Thymus (tissue), 14 donors: ENCODE data around the gene TIMM29. TPM values are rescaled to one million over a fixed set of nuclear protein-coding genes. Genes with fewer than 3 reads are reported as not detected.

Experiments used
- DNase-seq, 9 donors: peaks; one replicate each; pipeline ENCODE4 v3.0.0-alpha.2; 2013; ENCODE audit warnings: low spot score in 9 of 9, low read depth in 6 of 9, missing footprints in 1 of 9
- H3K27ac ChIP-seq, 2 donors: one replicate each; pipeline ENCODE4 v1.5.1; 2013; ENCODE audit warnings: control low read depth in 1 of 2, low read depth in 1 of 2, low read length in 1 of 2, mild to moderate bottlenecking in 1 of 2, moderate library complexity in 1 of 2
- H3K27me3 ChIP-seq, 2 donors: one replicate each; pipeline ENCODE4 v1.5.1; 2013; ENCODE audit warnings: low read length in 1 of 2; ENCODE audit not compliant: control insufficient read depth in 2 of 2, insufficient read depth in 1 of 2
- H3K36me3 ChIP-seq, 2 donors: one replicate each; pipeline ENCODE4 v1.5.1; 2013; ENCODE audit warnings: low read length in 1 of 2, mild to moderate bottlenecking in 1 of 2, moderate library complexity in 1 of 2; ENCODE audit not compliant: control insufficient read depth in 2 of 2, insufficient read depth in 2 of 2
- H3K4me1 ChIP-seq, 2 donors: one replicate each; pipeline ENCODE4 v1.5.1; 2013; ENCODE audit warnings: low read length in 2 of 2; ENCODE audit not compliant: control insufficient read depth in 2 of 2, insufficient read depth in 2 of 2
- H3K4me3 ChIP-seq, 2 donors: one replicate each; pipeline ENCODE4 v1.5.1; 2013; ENCODE audit warnings: low read length in 2 of 2, control low read depth in 1 of 2, mild to moderate bottlenecking in 1 of 2
- H3K9me3 ChIP-seq, 2 donors: one replicate each; pipeline ENCODE4 v1.5.1; 2013; ENCODE audit warnings: low read length in 1 of 2, mild to moderate bottlenecking in 1 of 2; ENCODE audit not compliant: control insufficient read depth in 2 of 2, insufficient read depth in 1 of 2
- WGBS: extraction: QIAGEN DNeasy Blood & Tissue Kit; methylation state at CpG from one replicate; pipeline ENCODE4 v1.1.7; 2013; 5-methylcytosine and 5-hydroxymethylcytosine counted together
- long read RNA-seq, 10 donors: transcript quantifications; one replicate each; lab custom pipeline, GENCODE V29; 2026
- polyA plus RNA-seq: library from polyadenylated mRNA; stranded (reverse); fragments of 200-250 nt; gene quantifications from one replicate; pipeline ENCODE4 v1.2.3, GENCODE V29; 2013
- total RNA-seq: library from RNA; stranded (reverse); fragments of 120-200 nt; gene quantifications from one replicate; pipeline ENCODE4 v1.2.4, GENCODE V29; 2013
- donor health status: healthy.

Gene TIMM29
- total RNA-seq (23.6 TPM), polyA plus RNA-seq (24.0 TPM)
- long read RNA-seq, donor 1, partial matches to known transcripts = 0 of 1 reads
- long read RNA-seq, donor 1, other reads (novel, unspliced or antisense) = 0 of 1 reads
- long read RNA-seq, donor 2, transcript TIMM29-201 (2 exons, 1,425 nt) = major isoform, 16 of 16 reads
- long read RNA-seq, donor 2, partial matches to known transcripts = 0 of 16 reads
- long read RNA-seq, donor 2, other reads (novel, unspliced or antisense) = 0 of 16 reads
- long read RNA-seq, donor 3, transcript TIMM29-201 (2 exons, 1,425 nt) = major isoform, 8 of 8 reads
- long read RNA-seq, donor 3, partial matches to known transcripts = 0 of 8 reads
- long read RNA-seq, donor 3, other reads (novel, unspliced or antisense) = 0 of 8 reads
- long read RNA-seq, donor 4, transcript TIMM29-201 (2 exons, 1,425 nt) = major isoform, 5 of 5 reads
- long read RNA-seq, donor 4, partial matches to known transcripts = 0 of 5 reads
- long read RNA-seq, donor 4, other reads (novel, unspliced or antisense) = 0 of 5 reads
- long read RNA-seq, donor 5, transcript TIMM29-201 (2 exons, 1,425 nt) = major isoform, 8 of 24 reads
- long read RNA-seq, donor 5, partial matches to known transcripts = 16 of 24 reads
- long read RNA-seq, donor 5, other reads (novel, unspliced or antisense) = 0 of 24 reads
- long read RNA-seq, donor 6, partial matches to known transcripts = 0 of 4 reads
- long read RNA-seq, donor 6, other reads (novel, unspliced or antisense) = 0 of 4 reads
- long read RNA-seq, donor 7, transcript TIMM29-201 (2 exons, 1,425 nt) = major isoform, 8 of 8 reads
- long read RNA-seq, donor 7, partial matches to known transcripts = 0 of 8 reads
- long read RNA-seq, donor 7, other reads (novel, unspliced or antisense) = 0 of 8 reads
- long read RNA-seq, donor 8, transcript TIMM29-201 (2 exons, 1,425 nt) = major isoform, 5 of 5 reads
- long read RNA-seq, donor 8, partial matches to known transcripts = 0 of 5 reads
- long read RNA-seq, donor 8, other reads (novel, unspliced or antisense) = 0 of 5 reads
- long read RNA-seq, donor 9, transcript TIMM29-201 (2 exons, 1,425 nt) = major isoform, 6 of 6 reads
- long read RNA-seq, donor 9, partial matches to known transcripts = 0 of 6 reads
- long read RNA-seq, donor 9, other reads (novel, unspliced or antisense) = 0 of 6 reads
- long read RNA-seq, donor 10, transcript TIMM29-201 (2 exons, 1,425 nt) = major isoform, 5 of 5 reads
- long read RNA-seq, donor 10, partial matches to known transcripts = 0 of 5 reads
- long read RNA-seq, donor 10, other reads (novel, unspliced or antisense) = 0 of 5 reads

DNA sequence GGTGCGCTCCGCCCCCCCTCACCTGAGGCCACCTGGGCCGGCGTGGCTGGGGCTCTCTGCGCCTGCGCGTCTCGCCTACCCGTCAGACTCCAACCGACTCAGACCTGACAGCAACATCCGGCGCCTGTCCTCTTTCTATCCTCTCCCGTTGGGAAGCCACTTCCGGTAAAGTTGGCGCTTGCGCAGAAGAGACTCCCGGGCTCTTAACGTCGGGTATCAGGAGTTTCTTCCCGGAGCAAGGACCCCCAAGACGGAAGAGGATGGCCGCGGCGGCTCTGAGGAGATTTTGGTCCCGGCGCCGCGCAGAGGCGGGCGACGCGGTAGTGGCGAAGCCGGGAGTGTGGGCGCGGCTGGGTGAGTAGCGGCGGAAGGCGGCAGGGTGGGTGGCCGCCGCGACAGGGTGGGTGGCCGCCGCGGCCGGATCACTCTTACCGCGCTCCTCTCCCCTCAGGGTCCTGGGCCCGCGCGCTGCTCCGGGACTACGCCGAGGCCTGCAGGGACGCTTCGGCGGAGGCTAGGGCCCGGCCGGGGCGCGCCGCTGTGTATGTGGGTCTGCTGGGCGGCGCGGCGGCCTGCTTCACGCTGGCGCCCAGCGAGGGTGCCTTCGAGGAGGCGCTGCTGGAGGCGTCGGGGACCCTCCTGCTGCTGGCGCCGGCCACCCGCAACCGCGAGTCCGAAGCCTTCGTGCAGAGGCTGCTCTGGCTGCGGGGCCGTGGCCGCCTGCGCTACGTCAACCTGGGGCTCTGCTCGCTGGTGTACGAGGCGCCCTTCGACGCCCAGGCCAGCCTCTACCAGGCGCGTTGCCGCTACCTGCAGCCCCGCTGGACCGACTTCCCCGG is at the start of gene TIMM29, which contains the start of gene YIPF2:
TIMM29 (plus strand) TSS at position 249 of the 839 bp plus-strand sequence; CDS start at position 261, 12 bp downstream.
YIPF2 (minus strand) TSS at position 77 of the 839 bp plus-strand sequence. CDS start 229 bp downstream, outside the sequence.
- peaks cover 32 to 38% of the 10 kb centered on the region in 2 donors for H3K36me3 ChIP-seq

DNA sequence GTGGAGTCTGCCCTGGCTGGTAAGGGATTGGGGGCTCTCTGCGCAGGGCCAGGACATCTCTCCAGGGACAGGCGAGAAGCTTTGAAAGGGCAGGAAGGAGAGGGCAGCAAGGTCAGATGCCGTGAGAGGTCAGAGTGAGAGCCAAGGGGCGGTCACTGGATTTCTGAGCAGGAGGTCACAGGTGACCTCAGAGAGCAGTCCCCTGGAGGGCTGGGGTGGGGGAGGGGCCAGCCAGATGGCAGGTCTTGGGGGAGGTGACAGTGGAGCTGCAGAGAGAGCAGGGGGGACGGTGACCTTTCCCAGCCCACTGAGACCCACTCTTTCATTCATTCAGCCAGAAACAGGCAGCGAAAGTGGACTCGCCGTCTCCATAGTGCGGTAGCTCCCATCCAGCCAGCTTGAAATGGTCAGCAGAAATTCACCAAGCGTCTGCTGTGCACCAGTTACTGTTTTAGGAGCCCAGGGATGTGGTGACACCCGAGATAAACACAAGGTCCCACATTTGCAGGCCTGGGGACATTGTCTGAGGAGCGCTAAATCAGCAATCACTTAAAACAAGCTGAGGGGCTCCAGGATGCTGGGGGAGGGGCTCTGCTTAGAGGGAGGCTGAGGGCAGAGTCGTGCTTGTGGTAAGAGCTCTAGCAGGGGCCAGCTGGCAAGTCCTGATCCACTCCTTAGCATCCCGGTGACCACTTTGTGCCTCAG is 47.1 kb upstream of the TIMM29 start:
- no peak for DNase-seq
- Histone ChIP-seq H3K4me1 (peaks cover 0 to 22% of the 10 kb centered on the region in 2 donors), H3K27me3 (no peaks in the 10 kb centered on the region), H3K27ac (no peak overlapping the region), H3K36me3 (peaks cover 0 to 10% of the 10 kb centered on the region in 2 donors), H3K4me3 (no peak overlapping the region), H3K9me3 (no peaks in the 10 kb centered on the region)
- 94% methylated on average over 14 of the region's 14 CpGs for WGBS

More for the DNA sequence above, at the start of gene TIMM29, which contains the start of gene YIPF2:
- Histone ChIP-seq H3K27ac (peak within 1 kb of the TSS; percentile 80 to 82), H3K9me3 (no peaks in the 10 kb centered on the region), H3K4me1 (peaks cover 13 to 22% of the 10 kb centered on the region in 2 donors), H3K27me3 (no peaks in the 10 kb centered on the region), H3K4me3 (peak within 1 kb of the TSS; percentile 82 to 98)
- DNase-seq = peak; percentile 91 to 99 (median 96)
- under 1% methylated on average over 96 of the region's 96 CpGs for WGBS

DNA sequence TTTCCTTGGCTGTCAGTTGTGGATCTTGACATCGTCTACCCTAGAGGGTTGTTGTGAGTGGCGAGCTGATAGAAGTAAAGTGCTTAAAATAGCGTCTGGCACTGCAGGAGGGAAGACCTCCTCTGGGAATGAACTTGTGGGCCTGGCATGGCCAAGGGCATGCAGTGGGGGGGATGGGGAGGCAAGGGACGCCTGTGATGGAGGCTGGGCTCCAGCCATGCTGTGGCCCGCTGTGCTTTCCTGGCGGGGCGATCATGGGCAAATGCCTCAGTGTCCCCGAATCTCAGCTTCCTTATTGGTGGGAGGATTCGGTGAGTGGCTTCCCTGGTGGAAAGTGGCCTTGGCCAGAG is 46.5 kb upstream of the TIMM29 start:
- WGBS = 98% methylated on average over 9 of the region's 9 CpGs
- Histone ChIP-seq H3K4me3 (no peak overlapping the region), H3K27ac (no peak overlapping the region), H3K27me3 (no peaks in the 10 kb centered on the region), H3K9me3 (no peaks in the 10 kb centered on the region), H3K36me3 (peaks cover 0 to 10% of the 10 kb centered on the region in 2 donors), H3K4me1 (peaks cover 0 to 22% of the 10 kb centered on the region in 2 donors)
- DNase-seq = no peak

DNA sequence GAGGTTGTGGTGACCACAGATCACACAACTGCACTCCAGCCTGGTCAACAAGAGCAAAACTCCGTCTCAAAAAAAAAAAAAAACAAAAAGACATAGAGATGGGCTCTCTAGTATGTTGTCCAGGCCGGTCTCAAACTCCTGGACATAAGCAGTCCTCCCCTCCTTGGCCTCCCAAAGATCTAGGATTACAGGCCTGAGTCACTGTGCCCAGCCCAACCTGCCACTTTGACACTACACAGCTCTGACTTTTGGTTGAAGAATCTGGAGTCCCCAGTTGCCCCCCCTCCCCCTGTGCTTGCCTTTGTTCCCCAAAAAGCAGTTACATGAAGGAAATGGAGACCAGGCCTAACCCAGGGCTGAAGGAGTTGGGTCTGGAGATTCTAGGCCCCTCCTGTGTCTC is 44.3 kb upstream of the TIMM29 start:
- WGBS = 97% methylated on average over 2 of the region's 2 CpGs
- no peak for DNase-seq
- Histone ChIP-seq H3K4me1 (peaks cover 0 to 18% of the 10 kb centered on the region in 2 donors), H3K27ac (no peak overlapping the region), H3K4me3 (no peak overlapping the region), H3K36me3 (peaks cover 0 to 10% of the 10 kb centered on the region in 2 donors), H3K9me3 (no peaks in the 10 kb centered on the region), H3K27me3 (no peaks in the 10 kb centered on the region)

DNA sequence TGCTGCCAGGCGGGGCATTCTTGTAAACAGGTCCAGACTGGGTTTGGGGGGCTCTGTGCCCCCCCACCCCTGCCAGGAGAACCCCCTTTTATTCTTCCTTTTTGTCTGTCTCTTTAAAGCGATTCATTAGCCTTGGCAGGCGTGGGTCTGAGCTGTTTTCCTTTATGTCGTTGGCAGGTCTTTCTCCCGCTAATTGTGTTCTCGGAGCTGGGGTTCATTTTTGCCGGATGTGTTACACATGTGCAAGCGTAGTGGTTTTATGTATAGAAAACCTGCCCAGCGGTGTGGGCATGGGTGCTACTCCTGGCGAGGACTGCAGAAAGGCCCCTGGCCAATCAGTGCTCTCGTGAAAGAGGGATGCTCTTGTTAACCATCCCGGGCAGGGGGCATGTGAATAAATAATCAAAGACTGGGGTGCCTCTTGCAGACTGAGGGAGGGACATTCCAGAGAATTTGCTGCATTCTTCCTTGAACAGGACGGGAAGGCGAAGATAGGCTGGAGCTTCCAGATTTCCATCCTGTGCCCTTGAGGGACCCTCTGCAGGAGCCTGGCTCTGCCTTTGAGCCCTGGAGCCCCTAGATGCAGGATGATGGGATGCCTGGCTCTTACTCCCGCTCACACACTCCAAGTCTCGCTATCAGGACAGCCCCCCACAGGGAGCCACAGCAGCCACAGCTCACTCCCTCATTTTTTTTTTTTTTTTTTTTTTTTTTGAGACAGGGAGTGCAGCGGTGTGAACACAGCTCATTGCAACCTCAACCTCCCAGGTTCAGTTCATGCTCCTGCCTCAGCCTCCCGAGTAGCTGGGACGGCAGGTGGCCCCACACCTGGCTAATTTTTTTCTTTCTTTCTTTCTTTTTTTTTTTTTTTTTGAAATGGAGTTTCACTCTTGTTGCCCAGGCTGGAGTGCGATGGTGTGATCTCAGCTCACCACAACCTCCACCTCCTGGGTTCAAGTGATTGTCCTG is 43.1 kb upstream of the TIMM29 start:
- no peak for DNase-seq
- Histone ChIP-seq H3K27me3 (no peaks in the 10 kb centered on the region), H3K9me3 (no peaks in the 10 kb centered on the region), H3K27ac (no peak overlapping the region), H3K4me3 (no peak overlapping the region), H3K36me3 (peaks cover 0 to 11% of the 10 kb centered on the region in 2 donors), H3K4me1 (peaks cover 0 to 13% of the 10 kb centered on the region in 2 donors)
- WGBS = 97% methylated on average over 20 of the region's 20 CpGs

DNA sequence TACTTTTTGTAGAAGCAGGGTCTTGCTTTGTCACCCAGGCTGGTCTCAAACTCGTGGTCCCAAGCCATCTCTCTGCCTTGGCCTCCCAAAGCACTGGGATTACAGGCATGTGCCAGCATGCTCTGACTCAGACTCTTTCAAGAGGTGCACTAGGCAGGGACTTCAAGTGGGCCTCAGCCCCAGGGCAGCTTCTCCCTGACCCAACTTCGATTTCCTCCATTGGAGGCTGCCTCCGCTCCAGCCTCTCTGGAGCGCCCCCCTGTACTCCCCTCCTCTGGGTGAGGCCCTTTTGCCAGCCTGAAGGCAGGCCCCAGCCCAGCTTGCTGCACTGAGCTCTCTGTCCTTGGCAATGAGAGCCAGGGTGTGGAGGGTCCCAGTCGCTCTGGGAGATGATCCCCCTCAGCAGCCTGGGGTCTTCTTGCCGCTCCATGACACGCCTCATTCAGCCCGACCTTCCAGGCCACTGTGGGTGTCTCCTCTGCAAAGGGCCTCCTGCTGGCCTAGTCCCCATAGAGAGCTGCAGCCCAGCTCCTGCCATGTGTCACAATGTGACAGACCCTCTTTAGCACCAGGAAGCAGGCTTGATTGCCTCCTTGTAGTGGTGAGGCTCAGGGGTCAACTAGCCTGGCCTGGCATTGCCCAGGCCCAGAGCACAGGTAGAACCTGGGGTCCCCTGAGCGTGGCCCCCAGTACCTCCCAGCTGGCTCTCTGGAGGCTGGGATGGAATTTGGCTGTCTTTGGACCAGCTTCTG is 40.8 kb upstream of the TIMM29 start:
- Histone ChIP-seq H3K27me3 (no peaks in the 10 kb centered on the region), H3K36me3 (peaks cover 0 to 7% of the 10 kb centered on the region in 2 donors), H3K9me3 (no peaks in the 10 kb centered on the region), H3K4me1 (peaks cover 0 to 12% of the 10 kb centered on the region in 2 donors), H3K4me3 (no peak overlapping the region), H3K27ac (no peak overlapping the region)
- WGBS = 95% methylated on average over 9 of the region's 9 CpGs
- DNase-seq = no peak
